Measurements from ENCODE around the gene GNPTG.

Gene GNPTG

DNA sequence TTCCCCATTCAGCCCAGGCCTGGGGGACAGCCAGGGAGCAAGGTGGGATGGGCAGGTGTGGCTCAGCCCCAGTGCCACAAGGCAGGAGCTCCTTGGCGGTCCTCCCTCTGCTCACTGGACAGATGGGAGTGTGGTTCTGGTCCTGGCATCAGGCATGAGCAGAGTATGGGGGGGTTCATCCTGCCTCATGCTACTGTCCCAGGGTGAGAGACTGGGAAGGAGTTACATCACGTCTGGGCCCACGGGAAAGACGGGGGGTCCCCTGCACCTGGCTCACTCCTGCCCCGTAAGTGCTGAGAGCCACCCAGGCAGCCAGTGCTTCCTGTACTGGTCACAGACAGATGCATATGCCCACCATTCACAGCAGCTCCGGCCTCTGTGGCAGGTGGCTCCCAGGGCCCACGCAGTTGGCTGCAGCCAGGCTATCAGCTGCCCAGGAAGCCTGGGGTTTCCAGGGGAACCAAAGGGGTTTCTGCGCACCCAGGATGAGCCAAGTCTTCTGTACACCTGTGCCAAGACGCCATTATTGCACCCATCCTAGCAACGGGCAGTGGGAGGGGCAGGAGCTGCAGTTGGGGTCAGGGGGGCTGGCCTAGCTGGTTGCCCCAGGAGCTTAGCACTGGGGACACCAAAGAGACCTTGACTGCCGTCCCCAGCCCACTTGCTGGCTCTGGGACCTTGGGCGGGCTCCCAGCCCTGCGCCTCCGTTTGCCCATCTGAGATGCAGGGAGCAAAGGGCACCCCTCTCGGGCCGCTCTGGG is 16.3 kb upstream of the GNPTG start:
- no peak for DNase-seq

DNA sequence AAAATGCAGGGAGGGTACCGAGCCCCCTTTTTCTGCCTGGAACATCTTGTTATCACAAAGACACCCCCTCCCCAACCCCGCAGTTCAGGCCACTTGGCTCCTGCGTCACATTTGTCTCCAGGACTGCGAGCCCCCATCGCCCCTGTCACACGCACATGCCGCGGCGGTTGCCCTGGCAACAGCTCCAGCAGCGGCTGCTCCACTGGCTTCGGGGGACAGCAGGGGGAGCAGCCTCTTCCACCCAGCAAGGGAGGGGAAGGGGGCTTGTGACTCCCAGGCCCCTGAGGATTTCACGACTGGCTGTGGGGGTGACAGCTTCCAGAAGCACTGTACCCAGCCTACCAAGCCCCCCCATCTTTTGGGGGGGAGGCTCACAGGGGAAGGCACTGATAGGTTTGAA is 15.7 kb upstream of the GNPTG start:
- no peak for DNase-seq

- DNase-seq = no peak
These were observed 15.1 kb upstream of the GNPTG start for GRCh38 chr16:1336619-1337018.

GRCh38 chr16:1337486-1337885 is 14.2 kb upstream of the GNPTG start:
- no peak for DNase-seq

GRCh38 chr16:1338119-1338730 is 13.5 kb upstream of the GNPTG start:
- no peak for DNase-seq

DNA sequence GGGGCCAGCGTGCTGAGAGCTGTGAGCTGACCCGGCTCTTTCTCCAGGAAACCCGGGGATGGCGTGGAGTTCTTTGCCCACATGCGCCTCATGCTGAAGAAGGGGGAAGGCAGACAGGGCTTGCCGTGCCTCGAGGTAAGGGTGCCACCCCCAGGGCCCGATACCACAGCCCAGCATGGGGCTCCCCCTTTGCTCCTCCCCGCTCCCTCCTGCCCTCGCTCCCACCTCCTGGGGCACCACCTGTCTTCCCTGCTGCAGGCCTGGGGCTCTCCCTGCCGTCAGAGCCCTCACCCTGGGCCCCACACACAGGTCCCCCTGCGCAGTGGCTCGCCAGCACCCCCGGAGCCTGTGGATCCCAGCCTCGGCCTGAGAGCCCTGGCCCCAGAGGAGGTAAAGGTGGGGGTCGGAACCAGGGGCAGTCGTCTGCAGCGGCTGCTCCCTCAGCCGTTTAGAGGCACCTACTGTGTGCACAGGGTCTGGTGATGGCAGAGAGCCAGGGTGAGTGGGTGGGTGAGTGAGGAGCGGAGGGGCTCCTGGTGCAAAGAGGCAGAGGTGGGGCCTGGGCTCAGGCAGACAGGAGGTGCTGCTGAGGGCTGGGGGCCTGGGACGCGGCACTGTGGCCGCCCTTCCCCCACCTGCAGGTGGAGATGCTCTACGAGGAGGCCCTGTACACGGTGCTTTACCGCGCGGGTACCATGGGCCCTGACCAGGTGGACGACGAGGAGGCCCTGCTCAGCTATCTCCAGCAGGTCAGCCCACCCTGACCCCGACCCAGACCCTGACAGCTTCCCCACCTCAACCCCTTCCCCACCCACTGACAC is 12.7 kb upstream of the GNPTG start:
- no peak for DNase-seq

- no peak for DNase-seq
These were observed 10.8 kb upstream of the GNPTG start for GRCh38 chr16:1340730-1341494.

- DNase-seq = no peak
These were observed 10.0 kb upstream of the GNPTG start for GRCh38 chr16:1341495-1342420.

GRCh38 chr16:1342526-1343427 is 9.0 kb upstream of the GNPTG start:
- DNase-seq = peak; percentile 98

GRCh38 chr16:1343428-1344242 is 8.1 kb upstream of the GNPTG start:
- DNase-seq = no peak

DNA sequence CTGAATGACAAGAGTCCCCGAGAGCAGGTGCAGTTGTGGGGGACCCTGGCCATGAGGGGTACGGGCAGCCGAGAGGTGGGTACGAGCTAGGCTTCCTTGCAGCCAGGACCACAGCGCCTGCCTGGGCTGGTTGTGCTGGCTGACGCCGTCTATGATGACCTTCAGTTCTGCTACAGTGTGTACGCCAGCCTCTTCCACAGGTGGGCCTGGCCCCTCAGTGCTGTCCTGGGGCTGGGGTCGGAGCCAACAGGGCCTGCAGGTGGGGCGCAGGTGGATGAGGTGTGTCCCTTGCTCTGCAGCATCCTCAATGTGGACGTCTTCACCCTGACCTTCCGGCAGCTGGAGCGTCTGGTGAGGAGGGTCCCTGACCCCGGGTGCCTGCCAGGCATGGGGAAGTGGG is 7.2 kb upstream of the GNPTG start:
- DNase-seq = no peak

DNA sequence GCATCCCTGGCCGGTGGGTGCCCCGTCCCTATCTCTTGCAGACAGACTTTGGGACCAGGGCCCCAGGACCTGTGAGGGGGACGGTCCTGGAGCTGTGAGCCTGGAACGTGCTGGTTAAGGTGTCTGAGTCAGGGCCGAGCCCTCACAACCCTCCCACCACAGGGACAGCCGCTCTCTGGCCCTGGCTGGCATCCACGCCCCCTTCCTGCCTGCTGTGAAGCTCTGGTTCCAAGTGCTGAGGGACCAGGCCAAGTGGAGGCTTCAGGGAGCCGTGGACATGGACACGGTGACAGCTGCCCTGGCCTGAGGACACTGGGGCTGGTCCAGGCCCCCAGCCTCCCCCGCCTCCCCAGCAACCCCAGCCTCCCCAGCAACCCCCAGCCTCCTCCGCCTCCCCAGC is 6.6 kb upstream of the GNPTG start:
- DNase-seq = no peak

GRCh38 chr16:1345651-1346421 is 5.9 kb upstream of the GNPTG start:
- DNase-seq = no peak

- no peak for DNase-seq
These were observed 5.1 kb upstream of the GNPTG start for GRCh38 chr16:1346422-1347285.

GRCh38 chr16:1347286-1347855 is 4.4 kb upstream of the GNPTG start:
- no peak for DNase-seq

DNA sequence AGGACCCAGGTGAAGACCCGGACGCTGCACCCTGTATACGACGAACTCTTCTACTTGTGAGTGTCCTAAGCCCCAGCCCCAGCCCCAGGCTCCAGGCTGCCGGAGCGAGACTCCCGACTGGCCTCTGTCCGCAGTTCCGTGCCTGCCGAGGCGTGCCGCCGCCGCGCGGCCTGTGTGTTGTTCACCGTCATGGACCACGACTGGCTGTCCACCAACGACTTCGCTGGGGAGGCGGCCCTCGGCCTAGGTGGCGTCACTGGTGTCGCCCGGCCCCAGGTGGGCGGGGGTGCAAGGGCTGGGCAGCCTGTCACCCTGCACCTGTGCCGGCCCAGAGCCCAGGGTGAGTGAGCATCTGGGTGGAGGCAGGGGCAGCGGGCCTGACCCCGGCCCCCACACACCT is 3.8 kb upstream of the GNPTG start:
- no peak for DNase-seq

DNA sequence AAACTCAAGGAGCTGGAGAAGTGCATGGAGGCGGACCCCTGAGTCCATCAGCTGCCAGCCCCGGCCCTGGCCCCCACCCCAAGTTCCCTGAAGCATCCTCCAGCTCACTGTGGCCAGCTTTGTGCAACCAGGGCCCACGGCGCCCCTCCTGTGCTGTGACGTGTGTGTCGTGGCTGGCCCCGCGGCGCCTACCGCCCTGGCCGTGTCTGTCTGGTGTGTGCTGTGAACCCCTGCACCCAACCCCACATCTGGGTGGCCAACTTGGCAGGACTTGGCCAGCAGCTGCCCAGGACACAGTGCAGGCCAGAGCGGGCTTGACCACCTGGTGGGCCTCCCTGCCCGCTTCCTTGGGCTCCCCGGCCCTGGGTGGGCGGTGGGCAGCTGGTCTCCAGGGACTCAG is 3.3 kb upstream of the GNPTG start:
- DNase-seq = no peak

GRCh38 chr16:1348926-1349325 is 2.8 kb upstream of the GNPTG start:
- DNase-seq = no peak
